SKM-1 (cell line): ENCODE results near the gene AMACR.
"Not testable (repeated sequence)": the region's sequence is repeated elsewhere in the genome, so short reads cannot be mapped to it uniquely, and the experiment has no call there.

Source experiments
- DNase-seq: peaks from one replicate; lab custom pipeline; 2025; ENCODE audit not compliant: unreplicated experiment; lab: John Stamatoyannopoulos, UW

The AMACR gene

GRCh38 chr5:34038390-34038789 is 30.5 kb upstream of the AMACR start:
- no peak for DNase-seq

- no peak for DNase-seq
These were observed 29.9 kb upstream of the AMACR start for GRCh38 chr5:34037726-34038125.

GRCh38 chr5:34035756-34036155 is 27.9 kb upstream of the AMACR start:
- no peak for DNase-seq

- DNase-seq, result no peak
These were observed 26.9 kb upstream of the AMACR start for GRCh38 chr5:34034534-34035327.

GRCh38 chr5:34031966-34032365 is 24.1 kb upstream of the AMACR start:
- DNase-seq, result no peak

- no peak for DNase-seq
These were observed 23.3 kb upstream of the AMACR start for GRCh38 chr5:34031117-34031516.

- DNase-seq, result not testable (repeated sequence)
These were observed 22.7 kb upstream of the AMACR start for GRCh38 chr5:34030585-34030984.

- DNase-seq, result no peak
These were observed 22.2 kb upstream of the AMACR start for GRCh38 chr5:34030048-34030447.

GRCh38 chr5:34028349-34028748 is 20.5 kb upstream of the AMACR start:
- DNase-seq, result no peak

GRCh38 chr5:34026089-34026761 is 18.4 kb upstream of the AMACR start:
- DNase-seq, result no peak

GRCh38 chr5:34022121-34022705 is 14.4 kb upstream of the AMACR start:
- no peak for DNase-seq

- DNase-seq, result no peak
These were observed 13.5 kb upstream of the AMACR start for GRCh38 chr5:34021334-34021733.

- DNase-seq, result no peak
These were observed 12.9 kb upstream of the AMACR start for GRCh38 chr5:34020726-34021125.

- DNase-seq, result no peak
These were observed 9.4 kb upstream of the AMACR start for GRCh38 chr5:34017254-34017653.

- DNase-seq, result no peak
These were observed 8.9 kb upstream of the AMACR start for GRCh38 chr5:34016750-34017149.

- DNase-seq, result no peak
These were observed 8.4 kb upstream of the AMACR start for GRCh38 chr5:34016222-34016621.

- no peak for DNase-seq
These were observed 7.4 kb upstream of the AMACR start for GRCh38 chr5:34015120-34015822.

GRCh38 chr5:34014626-34015025 is 6.8 kb upstream of the AMACR start:
- DNase-seq, result no peak

GRCh38 chr5:34013547-34013946 is 5.7 kb upstream of the AMACR start:
- no peak for DNase-seq

- no peak for DNase-seq
These were observed 4.9 kb upstream of the AMACR start for GRCh38 chr5:34012791-34013190.

- DNase-seq, result no peak
These were observed 3.7 kb upstream of the AMACR start for GRCh38 chr5:34011536-34011935.

GRCh38 chr5:34010146-34010545 is 2.3 kb upstream of the AMACR start:
- not testable (repeated sequence) for DNase-seq
